Left lobe of liver (tissue), 2 donors: ENCODE measurements around the gene KCNG2. TPM values are rescaled to one million over a fixed set of nuclear protein-coding genes. Genes with fewer than 3 reads are reported as not detected.
"Not testable (repeated sequence)": the region's sequence is repeated elsewhere in the genome, so short reads cannot be mapped to it uniquely, and the experiment has no call there.

Source experiments
- ATAC-seq: fragments of 200-7000 bp; cut with Tn5 transposase; one replicate; pipeline ENCODE4 v1.9.1; 2020; ENCODE audit warnings: mild to moderate bottlenecking, moderate library complexity
- DNase-seq: peaks from one replicate; pipeline ENCODE4 v3.0.0-alpha.2; 2020; ENCODE audit warnings: low spot score
- total RNA-seq: library from RNA; stranded (reverse); gene quantifications from one replicate; pipeline ENCODE4 v1.2.1, GENCODE V29; 2021
- donor health status: DM: no; HTN: no; CAD: no; lungs with moderate emphysema.
- donor health status: DM: no; HTN: yes; CAD: no.

The KCNG2 gene
- total RNA-seq, 1 donor from 2014 or later: not detected

DNA sequence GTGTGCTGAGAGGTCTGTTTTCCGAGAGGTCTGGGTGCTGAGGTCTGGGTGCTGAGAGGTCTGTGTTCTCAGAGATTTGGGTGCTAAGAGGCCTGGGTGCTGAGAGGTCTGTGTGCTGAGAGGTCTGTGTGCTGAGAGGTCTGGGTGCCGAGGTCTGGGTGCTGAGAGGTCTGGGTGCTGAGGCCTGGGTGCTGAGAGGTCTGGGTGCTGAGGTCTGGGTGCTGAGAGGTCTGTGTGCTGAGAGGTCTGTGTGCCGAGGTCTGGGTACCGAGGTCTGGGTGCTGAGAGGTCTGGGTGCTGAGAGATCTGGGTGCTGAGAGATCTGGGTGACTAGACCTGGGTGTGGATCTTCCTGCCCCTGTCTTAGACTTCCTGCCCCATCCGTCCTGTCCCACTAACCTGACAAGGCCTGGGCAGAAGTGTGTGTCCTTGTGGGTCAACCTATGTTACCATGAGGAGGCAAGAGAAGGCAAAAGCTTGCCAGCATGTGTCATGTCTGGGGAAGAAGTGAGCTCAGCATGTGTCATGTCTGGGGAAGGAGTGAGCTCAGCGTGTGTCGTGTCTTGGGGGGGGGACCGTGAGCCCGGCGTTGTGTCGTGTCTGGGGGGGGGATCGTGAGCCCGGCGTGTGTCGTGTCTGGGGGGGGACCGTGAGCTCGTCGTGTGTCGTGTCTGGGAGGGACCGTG lies 69.3 kb downstream of the KCNG2 start:
- no peak for DNase-seq
- ATAC-seq: no peak

DNA sequence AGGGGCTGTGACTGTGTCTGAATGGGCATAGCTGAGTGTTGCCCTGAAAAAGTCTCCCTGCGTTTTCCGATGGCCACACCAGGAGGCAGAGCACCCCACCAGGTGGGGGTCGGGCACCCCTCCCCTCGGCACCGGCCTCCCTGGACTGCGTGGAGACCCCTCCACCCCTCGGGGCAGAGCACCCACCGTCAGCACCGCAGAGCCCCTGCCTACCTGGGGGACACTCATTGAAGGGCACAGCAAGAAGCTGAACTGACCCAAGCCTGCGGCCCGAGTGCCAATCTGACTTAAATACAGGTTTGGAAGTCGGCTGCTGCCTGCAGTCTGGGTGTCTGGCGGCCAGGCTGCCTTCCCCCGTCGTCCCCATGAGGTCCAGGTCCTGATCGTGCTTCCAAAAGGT lies 69.9 kb downstream of the KCNG2 start:
- DNase-seq (peak; percentile 21), ATAC-seq (no peak)

DNA sequence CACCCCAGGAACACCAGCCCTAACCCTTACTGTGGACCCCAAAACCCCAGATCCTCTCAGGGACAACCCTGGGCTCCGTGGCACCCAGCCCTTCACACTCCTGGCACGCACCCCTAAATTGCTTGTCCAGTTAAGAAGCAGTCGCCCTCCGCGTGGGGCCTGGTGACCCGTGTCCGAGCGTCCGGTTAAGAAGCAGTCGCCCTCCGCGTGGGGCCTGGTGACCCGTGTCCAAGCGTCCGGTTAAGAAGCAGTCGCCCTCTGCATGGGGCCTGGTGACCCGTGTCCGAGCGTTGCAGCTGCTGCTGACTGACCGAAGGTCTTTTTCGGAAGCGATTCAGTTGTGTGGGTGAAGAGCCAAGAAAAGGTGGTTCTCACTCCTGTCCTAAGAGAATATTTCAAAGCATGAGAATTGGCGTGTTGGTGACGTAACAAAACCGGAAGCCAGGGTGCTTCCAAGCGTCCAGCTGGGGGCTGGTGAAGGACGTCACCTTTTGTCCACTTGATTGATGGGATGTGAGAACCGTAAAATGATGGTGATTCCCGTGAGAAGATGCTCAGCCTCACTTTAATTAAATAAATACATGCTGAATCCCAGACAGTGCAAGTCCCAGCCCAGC lies 70.5 kb downstream of the KCNG2 start:
- DNase-seq (peak; percentile 26), ATAC-seq (no peak)

DNA sequence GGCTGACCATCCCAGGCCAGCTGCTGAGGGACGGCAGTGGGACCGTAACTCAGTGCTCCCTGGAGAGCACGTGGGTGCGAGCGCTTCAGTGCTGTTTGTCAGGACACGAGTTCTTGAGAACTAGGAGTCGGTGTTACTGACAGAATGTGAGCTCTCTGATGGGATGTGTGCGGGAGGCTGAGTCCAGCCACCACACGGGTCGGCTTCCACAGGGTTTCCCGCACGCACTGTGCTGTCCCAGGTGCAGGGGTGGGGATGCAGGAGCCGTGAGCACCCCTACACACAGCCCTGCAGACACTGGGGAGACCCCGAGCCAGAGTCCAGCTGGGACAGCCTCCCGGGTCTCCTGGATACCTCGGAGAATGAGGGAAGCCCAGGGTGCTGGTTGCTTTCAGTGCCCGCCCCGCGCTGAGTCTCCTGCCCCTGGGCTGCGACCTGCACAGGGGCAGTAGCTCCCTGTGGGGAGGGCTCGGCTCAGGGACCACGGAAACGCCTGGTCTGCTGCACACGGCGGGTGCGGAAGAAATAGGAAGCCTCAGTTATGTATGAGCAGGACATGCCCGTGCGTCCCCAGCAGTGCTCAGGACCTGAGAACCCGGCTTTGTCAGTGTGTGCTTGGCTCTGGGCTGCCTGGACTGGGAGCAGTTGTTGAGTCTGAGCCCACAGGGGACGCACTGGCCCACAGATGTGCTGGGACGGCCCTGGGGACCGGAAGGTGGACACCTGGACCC lies 71.2 kb downstream of the KCNG2 start:
- peak; percentile 30 for DNase-seq
- no peak for ATAC-seq

DNA sequence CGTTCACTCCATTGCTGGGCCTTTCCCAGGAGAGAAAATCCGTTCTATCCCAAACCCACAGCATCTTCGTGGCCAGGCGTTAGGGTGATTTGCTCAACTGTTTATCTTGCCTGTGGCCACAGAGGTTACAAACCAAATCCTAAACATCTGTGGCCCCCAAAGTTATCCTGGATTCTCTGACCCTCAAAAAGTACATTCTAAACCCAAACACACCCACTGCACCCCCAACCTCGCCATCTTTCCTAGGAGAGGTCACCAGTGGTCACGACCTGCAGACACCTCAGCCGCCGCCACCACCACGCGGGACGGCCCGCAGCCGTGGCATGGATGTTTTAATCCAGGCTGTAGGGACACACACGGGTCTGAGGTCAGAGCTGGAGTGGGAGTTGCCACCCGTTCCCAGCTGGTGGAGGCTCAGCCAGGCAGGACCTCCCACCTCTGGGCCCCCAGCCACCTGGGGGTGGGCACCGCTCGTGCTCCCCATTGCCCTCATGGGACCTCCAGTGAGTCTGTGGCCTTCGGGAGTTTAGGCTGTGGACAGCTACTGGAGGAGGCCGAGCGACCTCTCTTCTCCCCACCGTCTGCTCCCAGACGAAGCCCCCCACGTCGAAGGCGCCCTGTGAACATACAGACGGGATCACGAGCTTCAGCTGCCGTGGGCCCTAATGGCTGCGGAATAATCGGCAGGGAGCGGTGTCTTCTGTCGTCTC lies 72.0 kb downstream of the KCNG2 start:
- ATAC-seq (no peak), DNase-seq (peak; percentile 23)

DNA sequence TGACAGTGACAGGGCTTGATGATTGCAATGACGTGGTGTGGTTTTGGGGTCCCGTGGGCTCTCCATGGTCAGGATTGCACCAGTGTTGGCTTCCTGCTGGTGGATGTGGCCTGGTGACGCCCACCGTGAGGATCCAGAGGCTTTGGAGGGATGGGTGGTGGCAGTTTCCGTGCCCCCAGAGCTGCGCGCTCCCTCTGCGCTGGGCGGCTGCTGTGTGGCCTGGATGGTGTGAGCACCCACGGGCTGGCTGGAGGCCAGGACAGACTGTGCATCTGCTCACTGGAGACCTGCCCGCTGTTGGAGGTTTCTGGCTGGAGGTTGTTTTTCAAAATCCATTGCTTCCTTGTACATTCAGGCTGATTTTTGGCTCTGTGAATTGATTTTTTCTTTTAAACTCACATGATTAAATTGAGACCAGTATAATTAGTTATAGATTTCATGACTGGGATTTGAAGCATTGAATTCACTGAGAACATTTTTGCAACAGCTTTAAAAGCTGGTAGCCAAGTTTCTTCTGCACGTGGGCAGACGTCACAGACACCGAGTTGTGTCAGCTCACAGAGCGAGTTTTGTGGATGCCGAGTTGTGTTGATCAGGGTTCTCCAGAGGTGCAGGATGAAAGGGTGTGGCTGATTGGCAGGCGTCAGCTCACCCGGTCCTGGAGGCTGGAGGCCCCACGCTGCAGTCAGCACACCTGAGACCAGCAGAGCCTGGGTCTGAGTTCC lies 72.7 kb downstream of the KCNG2 start:
- ATAC-seq (no peak), DNase-seq (peak; percentile 30)

DNA sequence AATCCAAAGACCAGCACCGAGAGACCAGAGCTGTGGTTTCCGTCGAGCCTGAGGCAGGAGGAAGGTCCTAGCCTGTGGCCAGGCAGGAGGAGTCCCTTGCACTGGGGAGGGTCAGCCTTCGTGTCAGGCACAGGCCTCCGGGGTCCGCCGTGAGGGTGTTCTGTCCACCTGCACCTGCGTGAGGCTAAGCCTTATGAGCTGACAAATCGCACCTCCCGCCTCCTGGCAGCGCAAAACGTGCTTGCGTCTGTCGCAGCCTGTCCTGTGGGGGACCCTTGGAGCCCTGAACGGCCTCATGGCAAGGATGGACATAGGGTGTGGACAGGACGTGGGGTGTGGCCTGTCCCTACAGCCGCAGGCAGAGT lies 73.3 kb downstream of the KCNG2 start:
- ATAC-seq: no peak
- DNase-seq: peak; percentile 32

DNA sequence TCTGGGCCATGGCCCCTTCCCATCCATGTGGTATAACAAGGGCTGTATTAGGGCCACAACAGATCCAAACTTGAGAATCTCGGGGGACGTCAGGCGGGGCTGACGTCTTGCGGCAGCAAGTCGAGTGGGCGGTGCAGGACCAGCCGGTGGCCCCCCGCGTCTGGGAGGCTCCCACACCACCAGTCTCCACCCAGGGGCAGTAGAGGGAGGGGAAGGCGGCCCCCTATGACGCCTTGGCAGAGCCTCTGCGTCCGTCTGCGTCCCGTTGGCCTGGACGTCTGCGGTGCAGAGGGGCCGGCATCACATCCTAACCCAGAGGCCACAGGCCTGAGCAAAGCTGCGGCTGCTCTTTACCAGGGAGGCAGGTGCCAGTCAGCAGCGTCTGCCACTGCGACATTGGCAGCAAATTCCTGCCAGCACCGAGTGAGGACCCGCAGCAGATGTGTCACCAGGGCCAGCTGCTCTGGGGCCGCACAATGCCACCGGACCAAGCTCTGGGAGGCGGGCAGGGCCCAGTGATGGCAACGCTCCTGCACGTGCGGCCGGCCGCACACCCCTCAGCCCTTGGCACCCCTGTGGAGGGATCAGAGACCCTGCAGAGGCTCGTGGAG lies 73.8 kb downstream of the KCNG2 start:
- peak; percentile 30 for DNase-seq
- ATAC-seq: no peak

DNA sequence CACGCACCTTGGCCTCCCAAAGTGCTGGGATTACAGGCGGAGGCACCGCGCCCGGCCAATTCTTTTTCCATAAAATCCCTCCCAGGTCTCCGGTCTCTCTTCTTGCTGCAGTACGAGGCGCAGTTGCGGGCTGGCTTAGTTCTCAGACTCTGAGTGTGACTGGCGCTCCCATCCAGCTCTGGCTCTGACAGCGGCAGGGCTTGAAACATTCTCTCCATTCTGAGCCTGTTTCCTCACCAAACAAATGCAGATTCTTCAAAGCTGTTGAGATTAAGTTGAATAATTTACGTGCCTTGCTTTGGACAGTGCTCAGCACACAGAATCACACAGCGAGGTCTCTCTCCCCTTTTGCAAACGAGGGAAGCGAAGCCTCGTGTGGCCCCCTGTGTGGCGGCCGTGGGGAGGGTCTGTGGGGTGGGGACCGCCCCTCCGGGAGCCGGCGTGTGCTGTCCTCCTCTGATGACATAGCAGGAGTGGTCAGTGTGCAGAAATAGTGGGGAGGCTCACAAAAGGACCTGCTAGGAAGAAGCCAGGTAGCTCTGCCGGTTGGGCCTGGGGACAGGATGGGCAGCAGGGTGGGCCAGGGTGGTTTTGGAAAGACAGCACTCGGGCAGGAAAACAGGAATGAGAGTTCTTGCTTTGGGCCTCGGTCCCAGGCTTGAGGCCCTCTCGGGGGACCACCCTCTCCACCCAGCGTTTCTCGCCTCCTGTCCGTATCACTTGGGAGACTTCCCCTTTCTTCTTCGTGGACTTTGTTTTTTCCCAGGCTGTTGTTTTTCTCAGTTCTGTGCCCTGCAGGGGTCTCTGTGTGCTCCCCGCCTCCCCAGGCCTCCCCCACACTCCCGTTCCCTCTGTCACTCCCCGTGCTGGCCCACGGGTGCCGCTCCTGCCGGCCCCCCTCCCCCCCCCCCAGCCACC lies 75.0 kb downstream of the KCNG2 start:
- peak; percentile 28 for DNase-seq
- no peak for ATAC-seq

DNA sequence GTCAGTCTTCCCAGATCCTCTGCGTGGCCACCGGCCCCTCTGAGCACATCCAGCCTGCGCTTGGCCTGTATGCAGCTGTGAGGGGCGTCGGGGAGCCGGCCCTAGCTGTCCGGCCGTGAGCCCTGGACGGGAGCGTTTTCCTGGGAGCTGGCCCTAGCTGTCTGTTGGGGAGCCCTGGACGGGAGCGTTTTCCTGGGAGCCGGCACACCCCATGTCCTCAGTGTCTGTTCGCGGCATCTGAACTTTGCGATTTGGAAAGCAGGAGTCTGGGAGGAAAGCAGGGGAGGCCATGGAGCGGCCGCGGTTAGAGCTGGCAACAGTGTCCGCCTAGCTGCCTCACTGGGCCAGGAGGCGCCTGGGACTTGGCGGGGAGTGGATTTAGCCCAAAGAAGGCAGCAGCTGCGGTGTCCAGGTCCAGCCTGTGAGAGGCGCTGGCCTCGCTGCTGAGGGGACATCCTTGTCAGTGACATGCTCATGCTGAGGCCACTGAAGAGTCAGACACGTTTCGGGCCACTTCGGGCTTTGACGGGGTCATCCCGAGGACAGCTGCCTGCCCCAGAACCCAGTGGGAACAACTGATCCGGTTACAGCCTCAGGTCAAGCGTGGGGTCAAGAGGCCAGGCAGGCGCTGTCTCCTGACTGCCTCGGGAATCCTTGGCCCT lies 75.8 kb downstream of the KCNG2 start:
- ATAC-seq (no peak), DNase-seq (peak; percentile 40)

DNA sequence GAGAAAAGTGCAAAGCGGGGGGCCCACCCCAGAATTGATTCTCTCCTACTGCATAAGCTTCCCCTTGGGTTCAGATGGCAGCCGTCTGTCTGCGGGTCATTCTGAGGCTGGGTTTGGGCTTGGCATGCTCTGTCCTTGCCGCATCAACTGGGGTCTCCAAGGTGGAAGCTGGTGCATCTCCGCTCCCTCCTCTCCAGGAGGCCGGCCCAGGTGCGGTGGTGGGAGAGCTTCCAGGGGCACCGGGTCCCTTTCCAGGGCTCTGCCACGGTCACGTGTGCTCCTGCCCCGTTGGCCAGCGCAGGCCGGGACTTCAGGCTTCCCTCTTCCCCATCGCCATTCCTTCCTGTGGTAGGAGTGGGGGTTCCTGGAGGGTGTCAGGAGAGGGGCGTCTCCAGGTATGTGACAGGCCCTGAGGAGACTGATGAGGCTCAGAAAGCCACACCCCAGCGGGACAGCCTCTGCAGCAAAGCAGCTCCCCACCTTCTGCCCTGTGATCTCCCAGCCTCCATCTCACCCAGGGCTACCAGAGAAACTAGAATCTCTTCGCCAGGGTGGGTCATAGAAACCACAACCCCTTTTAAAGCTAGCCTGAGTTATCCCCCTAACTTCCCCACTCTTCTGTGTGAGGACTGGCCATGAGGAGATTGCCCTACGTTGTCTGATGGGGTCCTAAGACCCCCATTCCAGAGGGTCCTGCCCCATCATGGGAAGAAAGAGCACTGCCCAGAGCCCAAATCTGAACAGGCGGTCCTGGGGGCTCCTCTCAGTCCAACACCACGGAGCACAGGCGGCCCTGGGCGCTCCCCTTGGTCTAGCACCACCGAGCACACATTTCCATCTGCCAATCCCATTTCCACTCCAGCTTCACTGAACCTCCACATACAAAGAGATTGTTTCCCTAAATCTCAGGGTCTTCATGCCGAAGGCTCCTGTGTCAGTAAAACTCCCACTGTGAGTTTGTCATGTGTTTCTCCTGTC lies 77.1 kb downstream of the KCNG2 start:
- DNase-seq (peak; percentile 37), ATAC-seq (no peak)

DNA sequence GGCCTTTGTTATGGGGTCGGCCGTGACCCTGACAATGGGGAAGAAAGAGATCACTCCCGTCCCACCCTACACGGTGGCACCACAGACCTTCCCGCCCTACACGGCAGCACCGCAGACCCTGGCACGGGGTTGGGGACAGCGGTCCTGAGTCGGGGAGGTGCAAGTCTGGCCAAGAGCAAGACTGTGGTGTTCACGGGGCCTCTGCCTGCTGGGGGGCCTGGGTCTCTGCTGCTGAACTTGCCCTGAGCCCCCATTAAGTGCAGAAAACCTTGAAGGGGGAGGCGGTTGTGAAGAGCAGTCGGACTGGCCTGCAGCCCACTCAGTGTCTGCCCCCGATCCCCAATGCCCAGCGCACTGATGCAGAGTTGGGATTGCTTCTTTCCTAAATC lies 77.8 kb downstream of the KCNG2 start:
- ATAC-seq (no peak), DNase-seq (peak; percentile 30)

DNA sequence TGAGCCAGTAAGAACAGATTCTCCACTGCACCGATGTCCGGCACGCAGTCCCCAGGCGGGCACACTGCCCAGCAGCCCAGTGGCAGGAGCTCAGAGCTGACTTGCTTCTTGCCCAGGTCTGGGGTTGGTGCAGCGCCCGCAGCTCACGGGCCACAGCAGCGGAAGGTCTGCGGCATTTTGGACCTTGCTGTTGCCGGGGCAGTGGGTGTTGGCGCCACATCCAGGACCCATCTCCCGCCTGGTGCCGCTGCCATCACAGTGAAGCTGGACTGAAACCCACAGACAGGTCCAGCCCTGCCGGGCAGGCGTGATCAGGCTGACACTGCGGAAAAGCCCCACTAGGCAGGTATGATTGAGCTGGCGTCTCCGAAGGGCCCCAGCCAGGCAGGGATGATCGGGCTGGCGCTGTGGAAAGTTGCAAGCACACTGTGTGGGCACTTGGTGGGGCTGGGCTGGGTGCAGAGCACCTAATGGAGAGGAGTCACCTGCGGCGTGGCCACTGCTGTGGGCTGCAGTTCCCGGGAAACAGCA lies 78.3 kb downstream of the KCNG2 start:
- DNase-seq (peak; percentile 34), ATAC-seq (no peak)

DNA sequence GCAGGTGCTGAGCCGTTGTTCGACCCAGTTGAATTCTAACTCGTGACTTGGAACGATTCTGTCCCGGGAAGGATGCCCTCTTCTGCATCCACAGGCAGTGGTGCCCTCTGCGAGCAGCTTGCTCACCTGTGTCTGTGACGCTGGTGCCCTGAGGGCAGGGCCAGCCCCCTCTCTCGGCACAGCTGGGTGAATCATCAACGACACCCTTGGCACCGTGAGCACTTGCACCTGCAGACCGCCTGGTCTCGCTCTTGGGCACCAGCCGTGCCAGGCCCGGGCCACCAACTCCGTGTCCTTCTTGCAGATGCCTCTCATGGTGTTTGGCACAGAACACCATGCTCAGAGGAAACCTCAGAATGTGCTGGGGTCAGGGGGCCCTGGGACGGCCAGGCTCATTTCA lies 78.8 kb downstream of the KCNG2 start:
- no peak for ATAC-seq
- DNase-seq: peak; percentile 36

DNA sequence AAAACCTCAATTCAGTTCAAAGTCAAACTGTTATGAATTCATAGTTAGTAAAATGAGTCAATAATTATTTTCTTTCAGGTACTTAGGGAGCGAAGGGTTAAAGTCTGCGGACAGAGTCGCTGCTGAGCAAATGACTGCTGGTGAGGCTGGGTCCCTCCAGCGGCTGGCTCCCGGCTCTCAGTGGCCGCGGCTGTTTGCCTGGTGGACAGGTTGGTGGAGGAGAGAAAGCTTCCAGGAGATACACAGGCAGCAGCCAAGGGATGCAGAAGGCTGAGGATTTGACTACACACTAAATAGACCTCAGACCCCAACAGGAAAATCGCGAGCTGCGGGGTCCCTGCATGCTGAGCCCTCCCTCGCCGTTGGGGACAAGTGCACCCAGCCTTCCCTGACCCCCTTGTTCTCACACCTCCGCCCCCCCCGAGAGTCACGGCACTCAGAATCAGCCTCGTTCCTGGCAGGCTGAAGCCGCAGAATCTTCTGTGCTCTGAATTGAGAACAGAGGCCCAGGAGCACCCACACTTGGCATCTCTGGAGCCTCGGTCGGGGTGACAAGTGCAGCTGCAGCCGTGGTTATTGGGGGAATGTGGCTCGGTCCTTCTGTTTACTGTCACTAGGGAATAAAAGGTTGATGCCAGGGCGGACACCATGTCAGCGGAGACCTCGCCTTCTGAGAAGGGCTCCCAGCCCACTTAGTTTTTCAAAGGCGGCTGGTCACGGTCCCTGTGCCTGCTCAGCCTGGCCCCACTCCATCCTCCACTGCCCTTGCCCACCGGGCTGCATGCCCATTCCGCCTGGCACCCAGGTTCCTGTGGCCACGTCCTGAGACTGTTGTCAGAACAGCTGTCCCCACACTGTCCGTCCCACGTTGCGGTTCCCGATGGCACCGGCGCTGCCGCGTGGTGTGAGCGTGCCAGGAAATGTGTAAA lies 79.7 kb downstream of the KCNG2 start:
- ATAC-seq: no peak
- peak; percentile 39 for DNase-seq

DNA sequence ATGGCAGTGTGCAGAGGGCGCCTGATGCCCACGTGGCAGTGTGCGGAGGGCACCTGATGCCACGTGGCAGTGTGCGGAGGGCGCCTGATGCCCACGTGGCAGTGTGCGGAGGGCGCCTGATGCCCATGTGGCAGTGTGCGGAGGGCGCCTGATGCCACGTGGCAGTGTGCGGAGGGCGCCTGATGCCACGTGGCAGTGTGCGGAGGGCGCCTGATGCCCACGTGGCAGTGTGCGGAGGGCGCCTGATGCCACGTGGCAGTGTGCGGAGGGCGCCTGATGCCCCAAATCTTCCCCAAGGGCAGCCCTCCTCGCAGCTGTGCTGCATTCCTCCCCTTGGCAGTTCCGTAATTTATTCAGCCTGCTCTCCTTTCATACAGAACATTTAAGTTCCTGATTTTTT lies 80.5 kb downstream of the KCNG2 start:
- not testable (repeated sequence) for DNase-seq, ATAC-seq
